Coronary artery (tissue), 2 donors: ENCODE results near the gene PATJ.
"Not testable (repeated sequence)": the region's sequence is repeated elsewhere in the genome, so short reads cannot be mapped to it uniquely, and the experiment has no call there.

ENCODE experiments used
- DNase-seq: peaks from one replicate; pipeline ENCODE4 v3.0.0-alpha.2; 2017; ENCODE audit warnings: low spot score
- H3K27ac ChIP-seq, 2 donors: fragments of 200-600 bp; sonication (generic); one replicate each; pipeline ENCODE4 v1.5.1; 2016 to 2019
- H3K4me3 ChIP-seq: fragments of 200-600 bp; sonication (generic); 2 replicates; pipeline ENCODE4 v1.5.1; 2016; ENCODE audit warnings: mild to moderate bottlenecking, moderate library complexity
- TF ChIP-seq, protein P1 (sequence below): fragments of 200-600 bp; sonication (generic); IDR thresholded peaks from one replicate; pipeline ENCODE4 v1.5.1; 2019; ENCODE audit warnings: antibody characterized with exemption

The PATJ gene

GRCh38 chr1:62176597-62177312 is 434.5 kb downstream of the PATJ start:
- Histone ChIP-seq H3K27ac (no peak overlapping the region), H3K4me3 (no peak overlapping the region)
- DNase-seq, result no peak
- TF ChIP-seq, protein P1, sequence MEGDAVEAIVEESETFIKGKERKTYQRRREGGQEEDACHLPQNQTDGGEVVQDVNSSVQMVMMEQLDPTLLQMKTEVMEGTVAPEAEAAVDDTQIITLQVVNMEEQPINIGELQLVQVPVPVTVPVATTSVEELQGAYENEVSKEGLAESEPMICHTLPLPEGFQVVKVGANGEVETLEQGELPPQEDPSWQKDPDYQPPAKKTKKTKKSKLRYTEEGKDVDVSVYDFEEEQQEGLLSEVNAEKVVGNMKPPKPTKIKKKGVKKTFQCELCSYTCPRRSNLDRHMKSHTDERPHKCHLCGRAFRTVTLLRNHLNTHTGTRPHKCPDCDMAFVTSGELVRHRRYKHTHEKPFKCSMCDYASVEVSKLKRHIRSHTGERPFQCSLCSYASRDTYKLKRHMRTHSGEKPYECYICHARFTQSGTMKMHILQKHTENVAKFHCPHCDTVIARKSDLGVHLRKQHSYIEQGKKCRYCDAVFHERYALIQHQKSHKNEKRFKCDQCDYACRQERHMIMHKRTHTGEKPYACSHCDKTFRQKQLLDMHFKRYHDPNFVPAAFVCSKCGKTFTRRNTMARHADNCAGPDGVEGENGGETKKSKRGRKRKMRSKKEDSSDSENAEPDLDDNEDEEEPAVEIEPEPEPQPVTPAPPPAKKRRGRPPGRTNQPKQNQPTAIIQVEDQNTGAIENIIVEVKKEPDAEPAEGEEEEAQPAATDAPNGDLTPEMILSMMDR, result no peak

DNA sequence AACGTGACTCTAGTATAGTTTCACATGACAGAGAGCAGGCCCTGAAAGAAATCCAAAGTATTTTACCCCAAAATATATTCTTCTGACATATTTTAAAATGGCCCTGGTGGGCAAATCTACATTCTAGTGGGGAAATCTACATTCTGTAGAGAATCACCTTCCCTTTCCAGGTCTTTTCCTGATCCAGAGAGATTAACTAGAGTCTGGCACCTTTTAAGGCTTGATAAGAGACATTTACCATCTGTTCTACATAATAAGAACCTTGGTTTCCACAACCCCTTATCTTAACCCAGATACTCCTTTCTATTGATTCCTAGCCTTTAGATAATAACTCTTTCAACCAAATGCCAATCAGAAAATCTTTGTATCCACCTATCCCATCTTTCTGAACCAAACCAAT is 435.3 kb downstream of the PATJ start:
- H3K4me3 ChIP-seq, result no peak overlapping the region
- DNase-seq, result no peak
- H3K27ac ChIP-seq, result no peak overlapping the region
- TF ChIP-seq, protein P1, result no peak

- no peak for DNase-seq
- Histone ChIP-seq H3K4me3 (no peak overlapping the region), H3K27ac (no peak overlapping the region)
- TF ChIP-seq, protein P1, result no peak
Measured at GRCh38 chr1:62178372-62178771, 436.1 kb downstream of the PATJ start.

DNA sequence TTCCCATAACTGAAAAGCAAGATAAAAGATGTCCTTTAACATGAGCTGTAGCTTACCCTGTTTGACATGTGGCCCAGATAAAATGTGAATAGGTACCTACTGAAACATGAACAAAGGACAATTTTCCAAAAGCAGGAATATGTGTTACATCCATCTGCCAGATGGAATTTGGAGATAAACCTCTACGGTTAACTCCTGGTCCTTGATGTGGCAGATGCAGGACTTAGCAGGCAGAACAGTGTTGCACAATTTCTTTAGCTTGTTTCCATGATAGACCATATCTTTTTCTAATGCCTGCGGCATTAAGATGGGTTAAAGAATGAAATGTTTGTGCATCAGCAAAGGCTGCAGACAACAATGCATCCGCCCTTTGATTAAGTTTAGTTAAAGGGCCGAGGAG is 437.8 kb downstream of the PATJ start:
- H3K4me3 ChIP-seq, DNase-seq, H3K27ac ChIP-seq: not testable (repeated sequence)

- TF ChIP-seq, protein P1, result no peak
- Histone ChIP-seq H3K4me3 (no peak overlapping the region), H3K27ac (no peak overlapping the region)
- DNase-seq, result no peak
Measured at GRCh38 chr1:62180639-62181038, 438.4 kb downstream of the PATJ start.

- Histone ChIP-seq H3K27ac (no peak overlapping the region), H3K4me3 (no peak overlapping the region)
- TF ChIP-seq, protein P1, result no peak
- DNase-seq, result no peak
Measured at GRCh38 chr1:62181532-62181931, 439.3 kb downstream of the PATJ start.

DNA sequence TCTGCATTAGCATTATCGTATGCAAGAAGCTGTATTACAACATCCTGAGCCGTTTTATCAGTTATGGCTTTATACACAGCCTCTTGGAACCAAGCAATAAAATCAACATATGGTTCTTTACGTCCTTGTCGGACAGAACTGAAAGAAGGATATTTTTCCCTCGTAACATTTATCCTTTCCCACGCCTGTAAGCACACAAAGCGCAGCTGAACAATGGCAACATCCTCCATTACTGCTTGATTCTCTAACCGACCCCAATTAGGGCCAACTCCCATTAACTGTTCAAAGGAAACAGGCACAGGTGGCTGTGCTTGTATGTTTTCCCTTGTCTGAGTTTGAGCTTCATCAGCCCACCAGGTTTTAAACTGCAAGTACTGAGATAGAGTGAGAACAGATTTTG is 439.9 kb downstream of the PATJ start:
- H3K4me3 ChIP-seq, DNase-seq, H3K27ac ChIP-seq: not testable (repeated sequence)

- H3K27ac ChIP-seq, DNase-seq, H3K4me3 ChIP-seq: not testable (repeated sequence)
Measured at GRCh38 chr1:62183164-62184020, 441.1 kb downstream of the PATJ start.
